Fibroblast of pulmonary artery (primary cell): ENCODE results near the gene TENM4.

ENCODE experiments used
- DNase-seq: peaks from one replicate; pipeline ENCODE4 v3.0.0-alpha.2; 2010; ENCODE audit warnings: low read depth
- H3K4me3 ChIP-seq: replicated peaks from 2 replicates; pipeline ENCODE4 v1.5.1; 2011; ENCODE audit warnings: low read depth, mild to moderate bottlenecking, control low read depth, low read length, moderate library complexity
- CTCF ChIP-seq: IDR thresholded peaks from 2 replicates; pipeline ENCODE4 v1.5.1; 2011; ENCODE audit warnings: mild to moderate bottlenecking, control low read depth, low read length, inconsistent platforms; ENCODE audit errors: missing control alignments

TENM4 gene

GRCh38 chr11:78630561-78631303 lies 810.1 kb downstream of the TENM4 start:
- no peak overlapping the region for H3K4me3 ChIP-seq
- TF ChIP-seq CTCF = no peak
- no peak for DNase-seq

- no peak for TF ChIP-seq CTCF
- DNase-seq = no peak
- H3K4me3 ChIP-seq = no peak overlapping the region
Measured at GRCh38 chr11:78630155-78630554, 810.7 kb downstream of the TENM4 start.

- no peak for TF ChIP-seq CTCF
- H3K4me3 ChIP-seq = no peak overlapping the region
- DNase-seq = no peak
Measured at GRCh38 chr11:78622666-78623065, 818.2 kb downstream of the TENM4 start.

DNA sequence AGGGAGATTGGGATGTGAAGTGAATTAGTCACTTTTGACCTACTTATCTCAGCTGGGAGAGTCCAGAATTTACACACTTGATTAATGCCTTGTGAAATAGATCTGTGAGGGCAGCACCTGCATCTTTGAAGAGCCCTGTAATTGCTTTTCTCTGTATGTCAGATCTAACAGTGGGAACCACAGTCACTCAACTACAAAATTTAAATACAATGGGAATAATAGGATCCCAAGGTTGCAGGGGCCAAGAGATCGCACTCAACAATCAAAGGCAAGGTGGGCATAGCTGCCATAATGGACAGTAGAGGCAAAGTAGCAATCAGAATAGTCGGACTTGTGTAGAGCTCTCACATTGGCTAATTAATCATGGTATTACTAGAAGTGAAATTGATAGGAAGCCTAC lies 820.7 kb downstream of the TENM4 start:
- H3K4me3 ChIP-seq = no peak overlapping the region
- no peak for DNase-seq
- TF ChIP-seq CTCF = no peak

DNA sequence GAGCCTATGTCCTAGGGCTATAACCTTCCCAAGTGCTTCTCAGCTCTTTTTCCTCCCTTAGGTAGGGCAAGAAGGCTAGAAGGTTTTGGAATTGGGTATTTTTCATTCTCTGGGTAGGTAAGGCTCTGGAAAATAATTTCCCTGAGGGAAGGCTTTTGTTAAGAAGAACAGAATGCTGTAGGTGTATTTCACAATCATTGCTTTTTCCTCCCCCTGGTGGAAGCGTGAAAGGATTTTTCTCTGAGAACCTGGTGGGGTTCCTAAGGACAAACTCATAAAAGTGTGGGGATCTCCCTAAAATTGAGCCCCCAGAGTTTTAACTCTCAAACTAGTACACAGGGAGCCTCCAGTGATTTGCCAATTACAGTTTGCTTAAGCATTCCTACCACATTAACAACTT lies 825.1 kb downstream of the TENM4 start:
- DNase-seq = peak; percentile 12
- TF ChIP-seq CTCF = no peak
- H3K4me3 ChIP-seq = no peak overlapping the region

DNA sequence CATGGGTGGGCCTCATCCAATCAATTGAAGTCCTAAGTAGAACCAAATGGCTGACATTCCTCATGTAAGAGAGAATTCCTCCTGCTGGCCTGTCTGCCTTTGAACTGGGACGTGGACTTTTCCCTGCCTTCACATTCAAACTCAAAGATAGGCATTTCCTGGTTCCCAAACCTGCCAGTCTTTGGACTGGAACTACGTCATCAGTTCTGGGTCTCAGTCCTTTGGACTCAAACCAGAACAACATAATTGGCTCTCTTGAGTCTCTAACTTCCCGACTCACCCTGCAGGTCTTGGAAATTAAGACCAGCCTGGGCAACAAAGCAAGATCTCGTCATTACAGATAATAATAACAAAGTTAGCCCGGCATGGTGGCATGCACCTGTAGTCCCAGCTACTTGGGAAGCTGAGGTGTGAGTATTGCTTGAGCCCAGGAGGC lies 827.4 kb downstream of the TENM4 start:
- H3K4me3 ChIP-seq = no peak overlapping the region
- DNase-seq = no peak
- TF ChIP-seq CTCF = no peak
